ENCODE results near the gene WWOX.

Gene WWOX

DNA sequence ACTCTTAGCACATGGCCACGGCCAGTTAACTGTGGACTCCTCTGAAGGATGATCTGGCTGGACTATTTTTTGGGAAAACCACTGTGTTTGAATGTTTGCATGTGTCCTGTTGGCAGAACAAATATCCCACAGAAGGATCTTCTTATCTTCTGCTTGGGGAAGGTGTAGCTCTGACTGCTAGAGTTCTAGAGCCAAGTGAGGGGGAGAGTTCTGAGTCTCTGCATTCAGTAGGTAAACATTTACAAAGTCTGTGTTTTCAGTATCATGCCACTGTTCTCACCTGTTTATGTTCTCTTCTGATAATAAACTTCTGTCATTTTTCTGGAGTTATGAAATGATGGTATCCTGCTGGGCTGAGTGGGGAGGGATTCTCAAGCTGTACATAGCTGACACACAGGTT is 241.1 kb downstream of the WWOX start:
- Histone ChIP-seq H3K36me3 (ENCODE audit: control insufficient read depth, insufficient read depth, low read length) (no peaks in the 10 kb centered on the region), H3K4me1 (ENCODE audit: control insufficient read depth, insufficient read depth, low read length, poor library complexity, severe bottlenecking) (no peaks in the 10 kb centered on the region), H3K9me3 (ENCODE audit: control insufficient read depth, low read length) (no peaks in the 10 kb centered on the region), H3K4me3 (ENCODE audit: extremely low read depth, insufficient read depth, low read length, poor library complexity, severe bottlenecking) (no peak overlapping the region), H3K27ac (ENCODE audit: low read depth, low read length, severe bottlenecking) (no peak overlapping the region)
- WGBS, 2 experiments (ENCODE audit: insufficient coverage in 2 of 2): no CpG with 5 or more reads among the region's 1 CpG

DNA sequence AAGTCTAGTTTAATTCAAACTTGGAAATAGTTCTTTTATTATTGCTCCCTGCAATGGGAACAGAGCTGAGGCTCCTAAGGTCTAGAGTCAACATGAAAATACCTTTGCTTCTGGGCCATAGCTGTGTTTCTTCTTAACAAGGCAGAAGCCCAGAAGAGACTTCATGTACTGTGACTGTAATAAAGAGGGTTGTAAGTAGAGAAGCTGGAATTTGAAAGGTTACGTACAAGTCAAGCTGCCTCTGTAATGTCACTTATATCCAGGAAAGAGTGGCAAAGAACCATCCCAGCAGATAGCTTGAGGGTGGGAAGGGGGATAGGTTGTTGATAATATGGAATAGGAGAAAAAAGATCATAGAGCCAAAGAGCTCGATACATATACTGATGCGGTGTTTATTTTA is 248.6 kb downstream of the WWOX start:
- no peak overlapping the region for H3K27ac ChIP-seq (ENCODE audit: low read depth, low read length, severe bottlenecking)
- no peak overlapping the region for H3K4me3 ChIP-seq (ENCODE audit: extremely low read depth, insufficient read depth, low read length, poor library complexity, severe bottlenecking)
- H3K4me1 ChIP-seq (ENCODE audit: control insufficient read depth, insufficient read depth, low read length, poor library complexity, severe bottlenecking): no peaks in the 10 kb centered on the region
- 100% methylated on average over 1 to 2 of the region's 3 CpGs for WGBS, 2 experiments (ENCODE audit: insufficient coverage in 2 of 2)
- no peaks in the 10 kb centered on the region for H3K9me3 ChIP-seq (ENCODE audit: control insufficient read depth, low read length)
- no peaks in the 10 kb centered on the region for H3K36me3 ChIP-seq (ENCODE audit: control insufficient read depth, insufficient read depth, low read length)

DNA sequence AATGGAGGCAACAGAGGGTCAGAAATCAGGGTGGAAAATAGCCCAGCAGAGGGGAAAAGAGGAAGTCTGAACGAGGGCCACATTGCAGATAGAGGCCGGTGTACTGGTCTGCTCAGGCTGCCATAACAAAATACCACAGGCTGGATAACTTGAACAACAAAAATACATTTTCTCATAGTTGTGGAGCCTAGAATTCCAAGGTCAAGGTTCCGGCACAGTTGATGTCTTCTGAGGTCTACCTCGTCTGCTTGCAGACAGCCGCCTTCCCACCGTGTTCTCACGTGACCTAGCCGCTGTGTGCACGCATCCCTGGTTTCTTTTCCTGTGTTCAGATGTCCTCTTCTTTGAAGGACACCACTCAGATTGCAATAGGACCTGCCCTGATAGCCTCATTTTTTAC is 249.4 kb downstream of the WWOX start:
- Histone ChIP-seq H3K27ac (ENCODE audit: low read depth, low read length, severe bottlenecking) (no peak overlapping the region), H3K4me1 (ENCODE audit: control insufficient read depth, insufficient read depth, low read length, poor library complexity, severe bottlenecking) (no peaks in the 10 kb centered on the region), H3K36me3 (ENCODE audit: control insufficient read depth, insufficient read depth, low read length) (no peaks in the 10 kb centered on the region), H3K9me3 (ENCODE audit: control insufficient read depth, low read length) (no peaks in the 10 kb centered on the region), H3K4me3 (ENCODE audit: extremely low read depth, insufficient read depth, low read length, poor library complexity, severe bottlenecking) (no peak overlapping the region)
- 98 to 100% methylated on average over 2 to 7 of the region's 9 CpGs for WGBS, 2 experiments (ENCODE audit: insufficient coverage in 2 of 2)

DNA sequence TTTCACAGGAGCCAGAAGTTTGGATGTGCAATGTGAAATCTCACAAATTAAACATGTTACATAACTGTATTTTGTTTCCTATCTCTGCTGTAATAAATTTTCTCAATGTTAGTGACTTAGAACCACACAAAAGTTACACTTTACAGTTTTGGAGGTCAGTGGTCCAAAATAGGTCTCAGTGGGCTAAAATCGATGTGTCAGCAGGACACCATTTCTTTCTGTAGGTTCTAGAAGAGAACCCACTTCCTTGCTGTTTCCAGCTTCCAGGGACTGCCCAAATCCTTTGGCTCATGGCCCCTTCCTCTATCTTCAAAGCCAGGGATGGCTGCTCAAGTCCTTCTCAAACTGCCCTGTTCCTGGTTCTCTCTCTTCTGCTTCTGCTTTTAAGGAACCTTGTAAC is 252.7 kb downstream of the WWOX start:
- Histone ChIP-seq H3K9me3 (ENCODE audit: control insufficient read depth, low read length) (no peaks in the 10 kb centered on the region), H3K36me3 (ENCODE audit: control insufficient read depth, insufficient read depth, low read length) (no peaks in the 10 kb centered on the region)
- WGBS, 2 experiments (ENCODE audit: insufficient coverage in 2 of 2): 90 to 91% methylated on average over 1 of the region's 1 CpG

DNA sequence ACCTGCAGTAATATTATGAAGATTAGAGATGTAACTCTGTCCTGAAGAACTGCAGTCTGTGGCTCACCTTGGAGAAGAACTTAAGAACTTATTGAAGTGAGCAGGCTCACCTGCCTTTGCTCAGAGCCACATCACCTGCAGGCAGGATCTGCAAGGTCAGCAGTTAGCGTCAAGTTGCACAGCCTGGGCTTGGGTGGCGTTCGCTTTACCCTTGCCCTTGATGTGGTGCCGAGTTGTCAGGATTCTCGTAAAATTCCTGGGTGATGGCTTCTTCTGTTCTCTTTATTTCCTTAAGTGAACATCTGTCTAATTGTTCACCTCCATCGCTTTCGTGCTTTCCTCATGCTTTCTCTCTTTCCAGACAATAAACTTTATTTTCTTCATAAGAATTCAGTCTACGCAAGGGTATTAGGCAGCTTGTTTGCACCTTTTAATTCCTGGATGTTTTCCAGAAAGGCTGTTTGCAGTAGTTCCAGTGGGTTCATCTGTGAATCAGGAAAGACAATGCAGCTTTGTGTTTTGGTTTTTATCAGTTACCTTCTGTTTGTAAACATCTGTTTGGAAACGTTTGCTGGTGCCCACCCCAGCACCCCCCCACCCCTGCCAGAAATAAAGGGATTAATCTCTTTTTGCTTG is 254.3 kb downstream of the WWOX start:
- WGBS, 2 experiments (ENCODE audit: insufficient coverage in 2 of 2): 84% methylated on average over 5 to 7 of the region's 9 CpGs
- Histone ChIP-seq H3K4me1 (ENCODE audit: control insufficient read depth, insufficient read depth, low read length, poor library complexity, severe bottlenecking) (no peaks in the 10 kb centered on the region), H3K4me3 (ENCODE audit: extremely low read depth, insufficient read depth, low read length, poor library complexity, severe bottlenecking) (no peak overlapping the region), H3K36me3 (ENCODE audit: control insufficient read depth, insufficient read depth, low read length) (no peaks in the 10 kb centered on the region), H3K27ac (ENCODE audit: low read depth, low read length, severe bottlenecking) (no peak overlapping the region), H3K9me3 (ENCODE audit: control insufficient read depth, low read length) (no peaks in the 10 kb centered on the region)

More for the DNA sequence above, 252.7 kb downstream of the WWOX start:
- H3K4me3 ChIP-seq (ENCODE audit: extremely low read depth, insufficient read depth, low read length, poor library complexity, severe bottlenecking): no peak overlapping the region
- no peak overlapping the region for H3K27ac ChIP-seq (ENCODE audit: low read depth, low read length, severe bottlenecking)
- H3K4me1 ChIP-seq (ENCODE audit: control insufficient read depth, insufficient read depth, low read length, poor library complexity, severe bottlenecking): no peaks in the 10 kb centered on the region

DNA sequence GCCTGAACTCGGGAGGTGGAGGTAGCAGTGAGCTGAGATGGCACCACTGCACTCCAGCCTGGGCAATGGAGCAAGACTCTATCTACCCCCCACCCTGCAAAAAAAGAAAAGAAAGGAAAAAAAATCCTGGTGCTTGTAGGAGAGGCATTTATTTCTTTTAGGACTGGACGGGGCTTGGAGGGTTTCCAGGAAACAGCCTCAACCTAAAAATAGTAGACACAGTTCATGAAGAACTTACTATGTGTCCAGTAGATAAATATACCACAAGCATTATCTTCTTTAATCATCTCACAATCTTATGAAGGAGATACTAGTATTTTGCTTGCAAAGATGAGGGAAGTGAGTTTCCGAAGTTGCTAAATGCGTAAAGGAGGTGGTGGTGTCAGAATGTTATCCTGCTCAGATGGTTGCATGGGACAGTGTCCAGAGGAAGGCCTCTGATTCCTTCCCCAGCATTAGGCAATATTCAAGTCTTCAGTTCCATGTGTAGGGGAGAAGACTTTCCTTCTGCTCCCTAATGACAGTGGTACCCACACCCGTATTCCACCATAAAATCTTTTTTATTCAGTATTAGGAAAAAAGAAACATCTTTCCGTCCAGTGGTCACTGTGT is 263.2 kb downstream of the WWOX start:
- no peaks in the 10 kb centered on the region for H3K4me1 ChIP-seq (ENCODE audit: control insufficient read depth, insufficient read depth, low read length, poor library complexity, severe bottlenecking)
- no peak overlapping the region for H3K27ac ChIP-seq (ENCODE audit: low read depth, low read length, severe bottlenecking)
- H3K4me3 ChIP-seq (ENCODE audit: extremely low read depth, insufficient read depth, low read length, poor library complexity, severe bottlenecking): no peak overlapping the region
- WGBS, 2 experiments (ENCODE audit: insufficient coverage in 2 of 2): 100% methylated on average over 2 of the region's 6 CpGs; no CpG with 5 or more reads in 1 of the 2 experiments
- H3K9me3 ChIP-seq (ENCODE audit: control insufficient read depth, low read length): no peaks in the 10 kb centered on the region
- H3K36me3 ChIP-seq (ENCODE audit: control insufficient read depth, insufficient read depth, low read length): no peaks in the 10 kb centered on the region

DNA sequence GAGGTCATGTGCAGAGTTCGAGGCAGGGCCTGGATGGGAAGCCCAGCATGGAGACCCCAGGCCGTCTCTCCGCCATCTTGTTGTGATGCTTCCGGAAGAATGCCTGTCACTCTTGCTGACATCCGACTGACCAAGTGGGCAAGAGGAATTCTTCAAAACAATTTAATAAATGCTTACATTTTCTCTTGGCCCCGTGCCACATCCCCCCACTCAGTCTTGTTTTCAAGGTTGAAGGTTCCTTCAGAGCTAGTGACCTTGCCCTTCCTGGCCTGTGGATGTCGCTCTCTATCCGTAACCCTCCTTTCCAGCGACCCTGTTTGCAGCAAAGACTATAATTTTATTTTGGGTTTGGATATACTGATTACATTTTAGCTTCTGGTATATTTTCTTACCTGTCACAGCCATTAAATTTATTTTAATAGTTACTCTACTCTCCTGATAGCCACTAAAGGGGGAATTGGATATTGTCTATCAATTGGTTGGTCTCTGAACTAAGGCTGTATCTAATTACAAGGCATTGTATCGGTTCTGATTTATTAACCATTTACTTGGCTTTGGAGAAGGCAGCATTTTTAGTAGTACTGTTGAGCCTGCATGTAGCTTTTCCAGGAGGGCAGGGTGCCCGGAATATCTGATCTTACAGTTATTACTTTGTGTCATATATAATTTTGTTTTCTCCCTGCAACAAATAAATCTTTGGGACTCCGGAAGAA is 264.5 kb downstream of the WWOX start:
- Histone ChIP-seq H3K9me3 (ENCODE audit: control insufficient read depth, low read length) (no peaks in the 10 kb centered on the region), H3K4me3 (ENCODE audit: extremely low read depth, insufficient read depth, low read length, poor library complexity, severe bottlenecking) (no peak overlapping the region), H3K27ac (ENCODE audit: low read depth, low read length, severe bottlenecking) (no peak overlapping the region), H3K36me3 (ENCODE audit: control insufficient read depth, insufficient read depth, low read length) (no peaks in the 10 kb centered on the region), H3K4me1 (ENCODE audit: control insufficient read depth, insufficient read depth, low read length, poor library complexity, severe bottlenecking) (peaks cover 4% of the 10 kb centered on the region)
- WGBS, 2 experiments (ENCODE audit: insufficient coverage in 2 of 2): 94 to 98% methylated on average over 6 to 7 of the region's 12 CpGs

DNA sequence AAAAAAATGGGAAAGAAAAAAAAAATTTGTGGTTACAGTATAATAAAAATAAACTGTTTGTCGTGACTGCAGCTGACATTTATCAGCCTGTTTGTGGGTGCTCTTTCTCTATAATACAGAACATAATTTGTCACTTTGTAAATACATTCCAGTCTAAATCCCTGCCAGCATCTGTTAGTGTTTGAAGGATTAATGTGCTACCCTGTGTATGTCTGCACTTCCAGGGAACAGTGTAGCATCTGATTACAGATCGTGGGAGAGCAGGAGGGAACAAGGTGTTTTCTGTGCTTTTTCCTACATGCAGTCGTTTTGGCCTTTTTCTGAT is 265.1 kb downstream of the WWOX start:
- Histone ChIP-seq H3K4me3 (ENCODE audit: extremely low read depth, insufficient read depth, low read length, poor library complexity, severe bottlenecking) (no peak overlapping the region), H3K27ac (ENCODE audit: low read depth, low read length, severe bottlenecking) (no peak overlapping the region), H3K4me1 (ENCODE audit: control insufficient read depth, insufficient read depth, low read length, poor library complexity, severe bottlenecking) (peaks cover 4% of the 10 kb centered on the region), H3K36me3 (ENCODE audit: control insufficient read depth, insufficient read depth, low read length) (no peaks in the 10 kb centered on the region), H3K9me3 (ENCODE audit: control insufficient read depth, low read length) (no peaks in the 10 kb centered on the region)
- WGBS, 2 experiments (ENCODE audit: insufficient coverage in 2 of 2): 0 to 20% methylated on average over 1 to 2 of the region's 3 CpGs

DNA sequence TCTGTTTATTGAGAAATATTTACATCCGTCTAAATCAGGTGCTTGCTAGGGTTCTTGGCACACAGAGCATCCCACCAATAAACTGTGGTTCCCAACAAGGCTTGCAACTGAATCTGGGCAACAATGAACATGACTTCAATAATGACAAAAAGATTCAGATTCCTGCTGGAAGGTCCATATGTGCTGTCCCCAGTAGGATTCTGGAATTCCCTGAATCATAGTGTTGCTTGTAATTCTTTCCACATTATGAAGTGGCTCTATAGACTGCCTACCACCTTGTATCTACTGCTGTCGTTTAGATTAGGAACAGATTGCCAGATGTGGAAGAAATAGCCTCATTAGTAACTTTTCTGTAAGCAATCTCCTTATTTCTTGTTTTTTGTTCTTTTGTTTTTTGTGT is 265.9 kb downstream of the WWOX start:
- H3K36me3 ChIP-seq (ENCODE audit: control insufficient read depth, insufficient read depth, low read length): no peaks in the 10 kb centered on the region
- H3K9me3 ChIP-seq (ENCODE audit: control insufficient read depth, low read length): no peaks in the 10 kb centered on the region
- H3K4me1 ChIP-seq (ENCODE audit: control insufficient read depth, insufficient read depth, low read length, poor library complexity, severe bottlenecking): peaks cover 4% of the 10 kb centered on the region
- 91% methylated on average over 1 of the region's 2 CpGs; no CpG with 5 or more reads in 1 of the 2 experiments for WGBS, 2 experiments (ENCODE audit: insufficient coverage in 2 of 2)
- no peak overlapping the region for H3K4me3 ChIP-seq (ENCODE audit: extremely low read depth, insufficient read depth, low read length, poor library complexity, severe bottlenecking)
- no peak overlapping the region for H3K27ac ChIP-seq (ENCODE audit: low read depth, low read length, severe bottlenecking)

DNA sequence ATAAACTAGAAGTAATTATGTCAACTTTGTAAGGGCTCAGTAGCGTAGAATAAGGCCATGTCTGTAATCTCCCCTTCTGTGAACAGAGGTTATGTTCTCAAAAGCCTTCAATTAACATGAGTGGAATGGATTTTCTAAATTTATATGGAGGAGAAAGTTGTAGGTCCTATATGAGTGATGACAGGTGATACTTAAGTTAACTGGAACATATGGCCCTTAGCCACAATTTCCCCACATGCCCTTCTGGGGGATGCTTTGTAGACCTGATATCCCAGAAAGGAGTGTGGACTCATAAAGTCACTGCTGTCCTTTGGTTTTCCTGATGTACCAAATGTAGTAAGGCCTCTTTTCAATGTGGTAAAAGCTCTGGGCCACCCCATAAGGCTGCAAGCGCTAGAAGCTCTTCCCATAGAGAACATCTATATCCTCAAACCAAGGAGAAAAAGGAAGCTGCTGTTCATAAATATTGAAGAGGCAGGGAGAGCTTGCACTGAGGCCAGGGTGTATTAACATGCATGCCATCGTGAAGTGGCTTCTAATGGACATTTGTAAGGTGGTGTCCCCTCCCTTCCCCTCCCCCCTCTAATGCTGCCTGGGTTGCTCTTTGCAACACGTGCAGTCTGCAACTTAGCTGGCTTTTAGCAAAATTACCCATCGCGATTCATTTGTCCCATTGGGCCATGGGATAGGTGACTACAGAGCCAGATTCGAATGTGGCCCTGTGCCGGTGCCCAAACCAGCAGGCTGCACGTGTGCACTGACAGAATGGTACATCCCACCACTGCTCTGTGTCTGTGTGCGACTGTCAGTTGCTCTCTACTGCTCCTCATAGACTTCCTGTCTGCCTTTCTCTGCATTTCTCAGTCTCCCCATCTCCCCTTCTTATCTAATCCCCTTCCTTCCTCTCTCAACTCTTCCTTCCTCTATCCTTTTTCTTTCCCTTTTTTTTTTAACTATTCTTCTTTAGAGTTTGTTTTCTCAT is 269.0 kb downstream of the WWOX start:
- 85 to 91% methylated on average over 8 to 9 of the region's 10 CpGs for WGBS, 2 experiments (ENCODE audit: insufficient coverage in 2 of 2)
- Histone ChIP-seq H3K36me3 (ENCODE audit: control insufficient read depth, insufficient read depth, low read length) (no peaks in the 10 kb centered on the region), H3K27ac (ENCODE audit: low read depth, low read length, severe bottlenecking) (no peak overlapping the region), H3K4me1 (ENCODE audit: control insufficient read depth, insufficient read depth, low read length, poor library complexity, severe bottlenecking) (peaks cover 4% of the 10 kb centered on the region), H3K9me3 (ENCODE audit: control insufficient read depth, low read length) (no peaks in the 10 kb centered on the region), H3K4me3 (ENCODE audit: extremely low read depth, insufficient read depth, low read length, poor library complexity, severe bottlenecking) (no peak overlapping the region)
